HEK293T (cell line): Measurements from ENCODE around the gene MAP4K5.

ENCODE experiments used
- BHLHE40 ChIP-seq: fragments of 450-650 bp; IDR thresholded peaks from 2 replicates; pipeline ENCODE4 v1.6.1; 2016; ENCODE audit warnings: mild to moderate bottlenecking, moderate library complexity, borderline replicate concordance
- CTBP1 ChIP-seq: fragments of 450-650 bp; IDR thresholded peaks from 2 replicates; pipeline ENCODE4 v1.6.1; 2016; ENCODE audit warnings: borderline replicate concordance
- L3MBTL2 ChIP-seq: fragments of 450-650 bp; conservative IDR thresholded peaks from 2 replicates; pipeline ENCODE4 v1.6.1; 2016; ENCODE audit warnings: mild to moderate bottlenecking
- SP1 ChIP-seq: fragments of 450-650 bp; IDR thresholded peaks from 2 replicates; pipeline ENCODE4 v1.6.1; 2017
- SUZ12 ChIP-seq: fragments of 450-650 bp; IDR thresholded peaks from 2 replicates; pipeline ENCODE4 v1.6.1; 2016; ENCODE audit warnings: mild to moderate bottlenecking

DNA sequence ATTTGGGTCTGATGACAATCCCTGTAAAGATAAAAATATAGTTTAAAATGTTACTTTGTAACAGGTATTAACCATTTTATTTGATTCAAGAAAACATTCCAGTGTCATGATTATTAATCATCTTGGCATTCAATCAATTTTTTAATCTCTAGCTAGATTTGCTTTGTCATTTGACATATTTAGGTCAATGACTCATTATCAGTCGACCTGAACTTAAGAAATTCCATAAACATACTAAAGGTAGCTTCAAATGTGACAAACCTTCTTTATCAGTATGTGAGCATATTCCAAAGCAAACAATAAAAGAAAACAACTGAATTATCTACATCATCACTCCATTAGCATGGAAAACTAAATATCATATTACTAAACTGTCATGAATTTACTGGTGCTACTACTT is 84.9 kb downstream of the MAP4K5 start:
- TF ChIP-seq CTBP1 (no peak), SP1 (no peak), BHLHE40 (no peak), L3MBTL2 (no peak), SUZ12 (no peak)
